Keratinocyte (primary cell): ENCODE measurements around the gene DGKI. TPM values are rescaled to one million over a fixed set of nuclear protein-coding genes. Genes with fewer than 3 reads are reported as not detected.

Source experiments
- DNase-seq: peaks from one replicate; pipeline ENCODE4 v3.0.0-alpha.2; 2011; ENCODE audit warnings: low read depth, missing footprints, low spot score
- FAIRE-seq: peaks from 2 replicates; lab custom pipeline; 2011; peaks lifted over from hg19 to GRCh38; lab: Jason Lieb, UNC
- H2AFZ ChIP-seq: 2 replicates; pipeline ENCODE4 v1.6.0; 2012; ENCODE audit warnings: low read length, control low read depth, inconsistent platforms; ENCODE audit not compliant: control insufficient read depth
- H3K27ac ChIP-seq: 2 replicates; pipeline ENCODE4 v1.5.1; 2011; ENCODE audit warnings: low read length; ENCODE audit not compliant: control insufficient read depth, insufficient read depth
- H3K27me3 ChIP-seq: 3 replicates; pipeline ENCODE4 v1.6.0; 2011; ENCODE audit warnings: low read length; ENCODE audit not compliant: control insufficient read depth, insufficient read depth; ENCODE audit errors: extremely low read depth
- H3K36me3 ChIP-seq, 2 experiments: 2 replicates in 1 of 2; 3 replicates in 1 of 2; pipeline ENCODE4 v1.5.1; 2011; ENCODE audit warnings: low read length in 2 of 2, mild to moderate bottlenecking in 1 of 2; ENCODE audit not compliant: control insufficient read depth in 2 of 2, insufficient read depth in 2 of 2; ENCODE audit errors: extremely low read depth in 1 of 2
- H3K4me1 ChIP-seq: 3 replicates; pipeline ENCODE4 v1.5.1; 2011; ENCODE audit warnings: low read length; ENCODE audit not compliant: control insufficient read depth, insufficient read depth; ENCODE audit errors: extremely low read depth
- H3K4me2 ChIP-seq: 3 replicates; pipeline ENCODE4 v1.6.0; 2011; ENCODE audit warnings: low read depth, low read length; ENCODE audit not compliant: control insufficient read depth, insufficient read depth; ENCODE audit errors: extremely low read depth
- H3K4me3 ChIP-seq, 3 experiments: fragments of 200-600 bp in 1 of 3; sonication (generic) in 1 of 3; 2 replicates in 2 of 3; 3 replicates in 1 of 3; pipeline ENCODE4 v1.5.1; 2011 to 2016; ENCODE audit warnings: low read length in 3 of 3, mild to moderate bottlenecking in 3 of 3, control low read depth in 2 of 3, inconsistent platforms in 1 of 3, low read depth in 1 of 3, mixed read lengths in 1 of 3, mixed run types in 1 of 3, moderate library complexity in 1 of 3; ENCODE audit not compliant: control insufficient read depth in 2 of 3, insufficient read depth in 2 of 3; ENCODE audit errors: extremely low read depth in 1 of 3
- H3K79me2 ChIP-seq: 2 replicates; pipeline ENCODE4 v1.6.0; 2012; ENCODE audit warnings: low read length; ENCODE audit not compliant: control insufficient read depth, insufficient read depth
- H3K9ac ChIP-seq: 3 replicates; pipeline ENCODE4 v1.6.0; 2011; ENCODE audit warnings: low read length; ENCODE audit not compliant: control insufficient read depth, insufficient read depth; ENCODE audit errors: extremely low read depth
- H3K9me1 ChIP-seq: 3 replicates; pipeline ENCODE4 v1.6.0; 2011; ENCODE audit warnings: low read length; ENCODE audit not compliant: control insufficient read depth, insufficient read depth; ENCODE audit errors: extremely low read depth
- H3K9me3 ChIP-seq: 2 replicates; pipeline ENCODE4 v1.5.1; 2012; ENCODE audit warnings: low read depth, low read length; ENCODE audit not compliant: control insufficient read depth
- H4K20me1 ChIP-seq: 3 replicates; pipeline ENCODE4 v1.6.0; 2011; ENCODE audit warnings: low read length; ENCODE audit not compliant: control insufficient read depth, insufficient read depth; ENCODE audit errors: extremely low read depth
- EZH2 ChIP-seq: IDR thresholded peaks from one replicate; pipeline ENCODE4 v1.6.1; 2012; ENCODE audit warnings: inconsistent platforms, mild to moderate bottlenecking, low read length, moderate library complexity
- dilution Hi-C: fragments of 300-500 bp; cut with MboI; formaldehyde crosslinking; loops from one replicate; pipeline ENCODE4 v1.7.0; 2020; ENCODE audit warnings: low sequenced_read_pairs; ENCODE audit not compliant: extremely low pct_ligation_motif_present
- polyA plus RNA-seq, 5 experiments: library from polyadenylated mRNA; depleted of rRNA in 3 of 5; stranded (reverse) in 3 of 5; stranded (forward) in 1 of 5; unstranded in 1 of 5; fragments of >200 nt; gene quantifications; 1 replicate in 1 of 5; 2 replicates in 3 of 5; 3 replicates in 1 of 5; pipeline versions ENCODE4 v1.2.1 to v1.2.3, GENCODE V29; 2011 to 2012; ENCODE audit warnings: missing spikeins in 2 of 5, low read depth in 1 of 5, low replicate concordance in 1 of 5
- TF ChIP-seq, protein P1 (sequence below), 3 experiments: IDR thresholded peaks in 1 of 3; conservative IDR thresholded peaks in 1 of 3; optimal IDR thresholded peaks in 1 of 3; 2 replicates in 2 of 3; 3 replicates in 1 of 3; pipeline versions ENCODE3 to v1.5.1; 2011; ENCODE audit warnings: low read length in 3 of 3, mild to moderate bottlenecking in 3 of 3, moderate library complexity in 2 of 3, control low read depth in 1 of 3, inconsistent platforms in 1 of 3; ENCODE audit not compliant: insufficient read depth in 2 of 3; ENCODE audit errors: extremely low read depth in 1 of 3

Gene DGKI
- polyA plus RNA-seq, 1 donor (not counting 4 experiments of a cell fraction or from before 2014, with no cell fraction given): 0.14 TPM

DNA sequence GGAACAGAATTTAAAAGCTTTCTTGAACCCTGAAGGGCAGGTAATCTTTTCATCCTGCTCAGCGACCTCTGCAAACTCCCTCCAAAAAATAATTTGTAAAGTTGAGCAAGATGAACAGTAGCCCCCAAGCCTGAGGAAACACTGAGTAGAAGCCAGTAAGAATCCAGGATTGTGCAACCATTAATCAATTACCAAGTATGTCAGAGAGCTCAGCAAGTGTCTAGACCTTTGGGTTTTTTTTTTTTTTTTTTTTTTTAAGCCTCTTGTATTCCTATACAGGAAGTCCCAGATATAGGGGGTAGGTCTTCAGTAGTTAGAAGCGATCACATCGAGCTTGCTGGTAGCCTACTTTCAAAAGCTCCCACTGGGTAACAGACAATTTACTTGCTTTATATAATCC lies 155.2 kb downstream of the DGKI start:
- Histone ChIP-seq H3K4me1 (no peaks in the 10 kb centered on the region), H3K9me1 (no peaks in the 10 kb centered on the region), H3K27ac (no peak overlapping the region), H3K27me3 (no peaks in the 10 kb centered on the region), H4K20me1 (no peaks in the 10 kb centered on the region), H3K9ac (no peak overlapping the region), H2AFZ (no peak overlapping the region), H3K4me3 (no peak overlapping the region), H3K4me2 (no peak overlapping the region), H3K36me3 (no peaks in the 10 kb centered on the region), H3K79me2 (no peaks in the 10 kb centered on the region), H3K9me3 (no peaks in the 10 kb centered on the region)
- FAIRE-seq: no peak
- TF ChIP-seq, protein P1, sequence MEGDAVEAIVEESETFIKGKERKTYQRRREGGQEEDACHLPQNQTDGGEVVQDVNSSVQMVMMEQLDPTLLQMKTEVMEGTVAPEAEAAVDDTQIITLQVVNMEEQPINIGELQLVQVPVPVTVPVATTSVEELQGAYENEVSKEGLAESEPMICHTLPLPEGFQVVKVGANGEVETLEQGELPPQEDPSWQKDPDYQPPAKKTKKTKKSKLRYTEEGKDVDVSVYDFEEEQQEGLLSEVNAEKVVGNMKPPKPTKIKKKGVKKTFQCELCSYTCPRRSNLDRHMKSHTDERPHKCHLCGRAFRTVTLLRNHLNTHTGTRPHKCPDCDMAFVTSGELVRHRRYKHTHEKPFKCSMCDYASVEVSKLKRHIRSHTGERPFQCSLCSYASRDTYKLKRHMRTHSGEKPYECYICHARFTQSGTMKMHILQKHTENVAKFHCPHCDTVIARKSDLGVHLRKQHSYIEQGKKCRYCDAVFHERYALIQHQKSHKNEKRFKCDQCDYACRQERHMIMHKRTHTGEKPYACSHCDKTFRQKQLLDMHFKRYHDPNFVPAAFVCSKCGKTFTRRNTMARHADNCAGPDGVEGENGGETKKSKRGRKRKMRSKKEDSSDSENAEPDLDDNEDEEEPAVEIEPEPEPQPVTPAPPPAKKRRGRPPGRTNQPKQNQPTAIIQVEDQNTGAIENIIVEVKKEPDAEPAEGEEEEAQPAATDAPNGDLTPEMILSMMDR (optimal IDR thresholded peaks at IDR 0.05 in 1 of 3, IDR thresholded peaks at IDR 0.05 in 1 of 3, conservative IDR thresholded peaks at IDR 0.05 in 1 of 3; ENCODE audit: extremely low read depth in 1 of 3, insufficient read depth in 2 of 3, low read length in 3 of 3): no peak
- TF ChIP-seq EZH2: no peak
- no peak for DNase-seq
- dilution Hi-C loops: no loop called here

DNA sequence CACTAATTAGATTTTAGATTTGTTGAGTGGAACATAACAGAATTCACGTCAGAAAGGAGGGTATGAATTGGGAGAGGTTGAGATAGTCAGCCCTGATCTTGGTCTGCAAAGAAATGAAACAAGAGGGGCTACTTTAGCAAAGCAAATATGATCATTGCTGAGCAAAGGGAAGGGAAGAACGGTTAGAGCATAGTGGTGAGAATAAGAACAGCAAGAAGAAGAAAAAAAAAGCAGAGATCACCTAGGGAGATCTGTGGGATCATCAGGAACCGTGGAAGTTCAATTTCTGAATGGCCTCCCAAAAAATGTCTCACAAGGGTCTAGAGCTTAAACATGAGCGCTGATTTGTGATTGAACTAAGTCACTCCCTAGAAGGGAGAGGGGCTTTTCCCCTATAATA lies 156.1 kb downstream of the DGKI start:
- H3K27ac ChIP-seq: no peak overlapping the region
- no peak for DNase-seq
- H3K4me1 ChIP-seq: no peaks in the 10 kb centered on the region
- H3K9ac ChIP-seq: no peak overlapping the region
- H3K27me3 ChIP-seq: no peaks in the 10 kb centered on the region
- H3K4me2 ChIP-seq: no peak overlapping the region
- H4K20me1 ChIP-seq: no peaks in the 10 kb centered on the region
- no peak overlapping the region for H2AFZ ChIP-seq
- no peak for FAIRE-seq
- H3K36me3 ChIP-seq: no peaks in the 10 kb centered on the region
- H3K9me1 ChIP-seq: no peaks in the 10 kb centered on the region
- no peaks in the 10 kb centered on the region for H3K79me2 ChIP-seq
- H3K4me3 ChIP-seq: no peak overlapping the region
- TF ChIP-seq, protein P1 (optimal IDR thresholded peaks at IDR 0.05 in 1 of 3, IDR thresholded peaks at IDR 0.05 in 1 of 3, conservative IDR thresholded peaks at IDR 0.05 in 1 of 3; ENCODE audit: extremely low read depth in 1 of 3, insufficient read depth in 2 of 3, low read length in 3 of 3): no peak
- TF ChIP-seq EZH2: no peak
- no peaks in the 10 kb centered on the region for H3K9me3 ChIP-seq
- dilution Hi-C loops: no loop called here
